OCI-LY7 (cell line): ENCODE results near the gene RPS6KA2.

ENCODE experiments used
- EZH2phosphoT487 ChIP-seq: fragments of 200-600 bp; sonication (generic); IDR thresholded peaks from 2 replicates; pipeline ENCODE4 v1.6.1; 2018; ENCODE audit warnings: low read depth, borderline replicate concordance, mild to moderate bottlenecking, mixed run types, antibody characterized with exemption, low read length, moderate library complexity, mixed read lengths
- TF ChIP-seq, protein P1 (sequence below): fragments of 200-600 bp; sonication (generic); conservative IDR thresholded peaks from 2 replicates; pipeline ENCODE4 v1.5.1; 2014; ENCODE audit warnings: mild to moderate bottlenecking, antibody characterized with exemption, low read length, moderate library complexity, mixed read lengths

DNA sequence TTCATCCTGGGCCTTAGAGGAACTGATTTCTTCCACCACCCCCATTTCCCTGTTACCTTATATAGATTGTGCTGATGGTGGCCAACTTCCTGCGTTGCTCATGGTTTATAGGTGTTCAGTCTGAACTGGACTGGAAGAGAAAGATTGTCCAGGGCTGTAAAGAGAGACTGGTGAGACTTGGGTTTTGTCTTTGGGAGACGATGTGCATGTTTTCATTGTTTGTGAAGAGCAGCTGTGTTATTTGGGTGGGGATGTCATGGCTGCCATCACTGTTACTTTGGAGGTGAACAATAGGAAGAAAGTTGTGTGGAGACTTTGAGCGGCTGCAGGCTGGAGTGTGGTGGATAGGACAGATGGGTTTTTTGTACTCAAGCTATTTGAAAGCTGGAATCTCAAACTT is 228.7 kb downstream of the RPS6KA2 start:
- TF ChIP-seq, protein P1, sequence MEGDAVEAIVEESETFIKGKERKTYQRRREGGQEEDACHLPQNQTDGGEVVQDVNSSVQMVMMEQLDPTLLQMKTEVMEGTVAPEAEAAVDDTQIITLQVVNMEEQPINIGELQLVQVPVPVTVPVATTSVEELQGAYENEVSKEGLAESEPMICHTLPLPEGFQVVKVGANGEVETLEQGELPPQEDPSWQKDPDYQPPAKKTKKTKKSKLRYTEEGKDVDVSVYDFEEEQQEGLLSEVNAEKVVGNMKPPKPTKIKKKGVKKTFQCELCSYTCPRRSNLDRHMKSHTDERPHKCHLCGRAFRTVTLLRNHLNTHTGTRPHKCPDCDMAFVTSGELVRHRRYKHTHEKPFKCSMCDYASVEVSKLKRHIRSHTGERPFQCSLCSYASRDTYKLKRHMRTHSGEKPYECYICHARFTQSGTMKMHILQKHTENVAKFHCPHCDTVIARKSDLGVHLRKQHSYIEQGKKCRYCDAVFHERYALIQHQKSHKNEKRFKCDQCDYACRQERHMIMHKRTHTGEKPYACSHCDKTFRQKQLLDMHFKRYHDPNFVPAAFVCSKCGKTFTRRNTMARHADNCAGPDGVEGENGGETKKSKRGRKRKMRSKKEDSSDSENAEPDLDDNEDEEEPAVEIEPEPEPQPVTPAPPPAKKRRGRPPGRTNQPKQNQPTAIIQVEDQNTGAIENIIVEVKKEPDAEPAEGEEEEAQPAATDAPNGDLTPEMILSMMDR: no peak
- no peak for TF ChIP-seq EZH2phosphoT487
